CD4-positive, alpha-beta memory T cell (primary cell): Measurements from ENCODE around the gene MOV10L1. TPM values are rescaled to one million over a fixed set of nuclear protein-coding genes. Genes with fewer than 3 reads are reported as not detected.

ENCODE experiments used
- CTCF ChIA-PET: fragments of 350-600 bp; sonication (Branson Sonifier 250); formaldehyde crosslinking; loops from one replicate; lab custom pipeline; 2021; ENCODE audit warnings: inconsistent platforms; ENCODE audit not compliant: partially characterized antibody; lab: Charles Lee
- POLR2A ChIA-PET: fragments of 350-600 bp; sonication (Branson Sonifier 250); formaldehyde crosslinking; loops from one replicate; lab custom pipeline; 2021; ENCODE audit not compliant: partially characterized antibody; lab: Charles Lee
- DNase-seq, 5 donors: peaks; one replicate each; pipeline versions ENCODE4 v3.0.0 to v3.0.0-alpha.2; 2020 to 2022; ENCODE audit warnings: mixed read lengths in 1 of 5
- H3K27ac ChIP-seq: one replicate; pipeline ENCODE4 v1.7.0; 2013; ENCODE audit warnings: low read depth, low read length
- H3K27me3 ChIP-seq: 2 replicates; pipeline ENCODE4 v1.7.0; 2013; ENCODE audit warnings: mild to moderate bottlenecking, low read length, moderate library complexity; ENCODE audit not compliant: insufficient read depth
- H3K36me3 ChIP-seq: 2 replicates; pipeline ENCODE4 v1.7.0; 2013; ENCODE audit warnings: mild to moderate bottlenecking, low read length, moderate library complexity; ENCODE audit not compliant: insufficient read depth
- H3K4me1 ChIP-seq: 2 replicates; pipeline ENCODE4 v1.7.0; 2013; ENCODE audit warnings: mild to moderate bottlenecking, low read length, moderate library complexity; ENCODE audit not compliant: insufficient read depth
- H3K4me3 ChIP-seq, 2 donors: one replicate each; pipeline ENCODE4 v1.7.0; 2013; ENCODE audit warnings: low read length in 2 of 2, mild to moderate bottlenecking in 1 of 2
- H3K9me3 ChIP-seq, 2 donors: one replicate each; pipeline ENCODE4 v1.7.0; 2013; ENCODE audit warnings: low read length in 2 of 2, control low read depth in 1 of 2; ENCODE audit not compliant: control insufficient read depth in 1 of 2
- H3K27ac Mint-ChIP-seq, 7 donors: one replicate each; pipeline ENCODE4 v1.8.0; 2020 to 2021; ENCODE audit warnings: mixed read lengths in 7 of 7, mild to moderate bottlenecking in 6 of 7, inconsistent platforms in 3 of 7, moderate library complexity in 3 of 7
- H3K27me3 Mint-ChIP-seq, 2 donors: one replicate each; pipeline ENCODE4 v1.8.0; 2020 to 2021; ENCODE audit warnings: mixed read lengths in 2 of 2
- H3K36me3 Mint-ChIP-seq, 2 donors: one replicate each; pipeline ENCODE4 v1.8.0; 2020 to 2021; ENCODE audit warnings: mixed read lengths in 2 of 2, inconsistent platforms in 1 of 2, mild to moderate bottlenecking in 1 of 2
- H3K4me1 Mint-ChIP-seq, 4 donors: one replicate each; pipeline ENCODE4 v1.8.0; 2020 to 2021; ENCODE audit warnings: mixed read lengths in 4 of 4, mild to moderate bottlenecking in 1 of 4
- H3K4me3 Mint-ChIP-seq, 8 donors: one replicate each; pipeline ENCODE4 v1.8.0; 2020 to 2021; ENCODE audit warnings: mixed read lengths in 8 of 8, mild to moderate bottlenecking in 7 of 8, moderate library complexity in 6 of 8, inconsistent platforms in 3 of 8
- H3K9me3 Mint-ChIP-seq, 8 donors: one replicate each; pipeline ENCODE4 v1.8.0; 2020 to 2021; ENCODE audit warnings: mixed read lengths in 8 of 8, mild to moderate bottlenecking in 5 of 8, inconsistent platforms in 3 of 8, moderate library complexity in 1 of 8
- intact Hi-C: fragments of 100-400 bp; cut with micrococcal nuclease; formaldehyde crosslinking; loops from one replicate; pipeline ENCODE4 v1.15.1; 2023
- polyA plus RNA-seq, 2 donors: library from polyadenylated mRNA; unstranded; fragments of 300-500 nt; fragmentation: Illumina TruSeq; gene quantifications; one replicate each; pipeline ENCODE4 v1.2.3, GENCODE V29; 2021
- total RNA-seq, 2 experiments: library from RNA; stranded (reverse); gene quantifications; one replicate each; pipeline ENCODE4 v1.2.3, GENCODE V29; 2021

The MOV10L1 gene
- total RNA-seq (not detected), polyA plus RNA-seq (not detected)

GRCh38 chr22:50089682-50090411, at the start of gene MOV10L1:
TSS of gene MOV10L1 (plus strand) at chr22:50090006. CDS start at chr22:50090089, 83 bp downstream.
- H3K27me3 Mint-ChIP-seq = peaks cover 8% of the 10 kb centered on the region in 2 donors
- Histone ChIP-seq H3K36me3 (no peaks in the 10 kb centered on the region), H3K27me3 (no peaks in the 10 kb centered on the region), H3K27ac (no peak within 1 kb of the TSS), H3K4me3 (no peak within 1 kb of the TSS), H3K9me3 (no peaks in the 10 kb centered on the region), H3K4me1 (no peaks in the 10 kb centered on the region)
- peaks cover 0 to 7% (median 2%) of the 10 kb centered on the region in 4 donors for H3K4me1 Mint-ChIP-seq
- CTCF ChIA-PET = no interaction called here
- H3K27ac Mint-ChIP-seq = no peak within 1 kb of the TSS
- no peaks in the 10 kb centered on the region for H3K36me3 Mint-ChIP-seq
- DNase-seq = peak in 2 of 5 donors; percentile 17 to 24
- intact Hi-C loops = no loop called here
- no peak within 1 kb of the TSS for H3K4me3 Mint-ChIP-seq
- H3K9me3 Mint-ChIP-seq = peaks cover 0 to 9% (median 5%) of the 10 kb centered on the region in 8 donors
- POLR2A ChIA-PET = no interaction called here

GRCh38 chr22:50040717-50041116, 49.1 kb upstream of the MOV10L1 start:
- peaks cover 6 to 14% of the 10 kb centered on the region in 2 donors for H3K27me3 Mint-ChIP-seq
- Histone ChIP-seq H3K27me3 (no peaks in the 10 kb centered on the region), H3K4me1 (peaks cover 8% of the 10 kb centered on the region), H3K4me3 (no peak overlapping the region), H3K9me3 (no peaks in the 10 kb centered on the region), H3K36me3 (no peaks in the 10 kb centered on the region), H3K27ac (no peak overlapping the region)
- H3K4me3 Mint-ChIP-seq = no peak overlapping the region
- ChIA-PET CTCF (interaction anchor here (1.4 kb wide), 1 partner anchor 10 kb away, joined by 4 read pairs; no protein-coding TSS in a partner anchor), POLR2A (no interaction called here)
- intact Hi-C loops = no loop called here
- H3K4me1 Mint-ChIP-seq = peaks cover 5 to 14% (median 11%) of the 10 kb centered on the region in 4 donors
- H3K27ac Mint-ChIP-seq = no peak overlapping the region
- H3K36me3 Mint-ChIP-seq = no peaks in the 10 kb centered on the region
- no peak for DNase-seq
- peaks cover 0 to 16% (median 9%) of the 10 kb centered on the region in 8 donors for H3K9me3 Mint-ChIP-seq

DNA sequence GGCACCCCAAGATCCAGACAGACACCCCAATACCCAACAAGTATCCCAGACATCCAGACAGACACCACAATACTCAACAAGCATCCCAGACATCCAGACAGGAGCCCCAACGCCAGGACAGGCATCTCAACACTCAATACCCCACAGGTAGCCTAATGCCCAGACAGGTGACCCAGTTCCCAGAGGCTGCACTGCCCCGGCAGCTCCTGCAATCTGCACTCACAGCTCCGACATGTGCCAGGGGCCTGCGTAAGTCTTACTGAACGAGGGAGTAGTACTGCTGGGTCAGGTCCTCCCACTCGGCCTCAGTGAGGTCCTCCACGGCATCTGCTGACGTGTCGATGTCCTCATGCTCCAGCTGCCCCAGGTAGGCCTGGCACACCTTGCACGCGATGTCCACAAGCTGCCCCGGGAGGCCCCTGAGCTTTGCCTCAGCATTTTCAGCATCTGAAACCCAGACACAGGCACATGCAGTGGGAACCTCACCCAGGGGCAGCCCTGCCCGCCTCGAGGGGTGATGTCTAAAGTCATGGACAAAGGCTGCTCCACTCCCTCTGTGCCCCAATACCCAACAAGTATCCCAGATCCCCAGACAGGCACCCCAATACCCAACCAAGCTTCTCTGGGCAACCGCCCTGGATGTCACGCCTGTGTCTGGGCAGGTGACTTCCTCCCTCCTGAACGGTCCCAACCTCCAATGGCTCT, 48.3 kb upstream of the MOV10L1 start:
- no peak overlapping the region for H3K27ac ChIP-seq
- no peaks in the 10 kb centered on the region for H3K36me3 ChIP-seq
- H3K9me3 ChIP-seq = no peaks in the 10 kb centered on the region
- H3K36me3 Mint-ChIP-seq = no peaks in the 10 kb centered on the region
- peaks cover 0 to 16% (median 9%) of the 10 kb centered on the region in 8 donors for H3K9me3 Mint-ChIP-seq
- H3K27ac Mint-ChIP-seq = no peak overlapping the region
- H3K4me3 Mint-ChIP-seq = no peak overlapping the region
- ChIA-PET CTCF (interaction anchor here (1.4 kb wide), 1 partner anchor 11 kb away, joined by 4 read pairs; no protein-coding TSS in a partner anchor), POLR2A (no interaction called here)
- peaks cover 6 to 14% of the 10 kb centered on the region in 2 donors for H3K27me3 Mint-ChIP-seq
- intact Hi-C loops = no loop called here
- no peak for DNase-seq
- no peaks in the 10 kb centered on the region for H3K27me3 ChIP-seq
- no peak overlapping the region for H3K4me3 ChIP-seq
- peaks cover 8% of the 10 kb centered on the region for H3K4me1 ChIP-seq
- peaks cover 5 to 14% (median 11%) of the 10 kb centered on the region in 4 donors for H3K4me1 Mint-ChIP-seq

GRCh38 chr22:50044485-50045118, 45.2 kb upstream of the MOV10L1 start:
- no peaks in the 10 kb centered on the region for H3K27me3 ChIP-seq
- DNase-seq = no peak
- POLR2A ChIA-PET = no interaction called here

GRCh38 chr22:50045211-50046018, 44.4 kb upstream of the MOV10L1 start:
- peaks cover 5 to 14% (median 11%) of the 10 kb centered on the region in 4 donors for H3K4me1 Mint-ChIP-seq
- intact Hi-C loops = no loop called here
- Histone ChIP-seq H3K27ac (no peak overlapping the region), H3K27me3 (no peaks in the 10 kb centered on the region), H3K36me3 (no peaks in the 10 kb centered on the region), H3K4me3 (no peak overlapping the region), H3K4me1 (peaks cover 8% of the 10 kb centered on the region), H3K9me3 (no peaks in the 10 kb centered on the region)
- H3K27me3 Mint-ChIP-seq = peaks cover 7 to 12% of the 10 kb centered on the region in 2 donors
- peaks cover 0 to 2% (median 0%) of the 10 kb centered on the region in 8 donors for H3K9me3 Mint-ChIP-seq
- H3K27ac Mint-ChIP-seq = no peak overlapping the region
- ChIA-PET POLR2A (no interaction called here), CTCF (no interaction called here)
- no peak overlapping the region for H3K4me3 Mint-ChIP-seq
- H3K36me3 Mint-ChIP-seq = no peaks in the 10 kb centered on the region
- DNase-seq = no peak

More at GRCh38 chr22:50044485-50045118, 45.2 kb upstream of the MOV10L1 start:
- Histone ChIP-seq H3K4me1 (peaks cover 8% of the 10 kb centered on the region), H3K36me3 (no peaks in the 10 kb centered on the region), H3K9me3 (no peaks in the 10 kb centered on the region), H3K4me3 (no peak overlapping the region), H3K27ac (no peak overlapping the region)
- H3K4me1 Mint-ChIP-seq = peaks cover 5 to 14% (median 11%) of the 10 kb centered on the region in 4 donors
- no peak overlapping the region for H3K27ac Mint-ChIP-seq
- peak overlapping the region in 1 of 8 donors; percentile 23 for H3K4me3 Mint-ChIP-seq
- CTCF ChIA-PET = no interaction called here
- peaks cover 0 to 2% (median 0%) of the 10 kb centered on the region in 8 donors for H3K9me3 Mint-ChIP-seq
- peaks cover 6 to 12% of the 10 kb centered on the region in 2 donors for H3K27me3 Mint-ChIP-seq
- no peaks in the 10 kb centered on the region for H3K36me3 Mint-ChIP-seq
- intact Hi-C loops = no loop called here

GRCh38 chr22:50046019-50046415, 43.8 kb upstream of the MOV10L1 start:
- intact Hi-C loops = no loop called here
- Mint-ChIP-seq H3K4me1 (peaks cover 5 to 14% (median 11%) of the 10 kb centered on the region in 4 donors), H3K36me3 (no peaks in the 10 kb centered on the region), H3K9me3 (peaks cover 0 to 2% (median 0%) of the 10 kb centered on the region in 8 donors), H3K27ac (no peak overlapping the region), H3K4me3 (no peak overlapping the region), H3K27me3 (peaks cover 8 to 12% of the 10 kb centered on the region in 2 donors)
- ChIA-PET CTCF (no interaction called here), POLR2A (no interaction called here)
- no peak for DNase-seq
- H3K27ac ChIP-seq = no peak overlapping the region
- no peaks in the 10 kb centered on the region for H3K9me3 ChIP-seq
- no peaks in the 10 kb centered on the region for H3K36me3 ChIP-seq
- no peak overlapping the region for H3K4me3 ChIP-seq
- no peaks in the 10 kb centered on the region for H3K27me3 ChIP-seq
- H3K4me1 ChIP-seq = peaks cover 8% of the 10 kb centered on the region
